Uterus (tissue), 4 donors: ENCODE measurements around the gene HSPA1L. TPM values are rescaled to one million over a fixed set of nuclear protein-coding genes. Genes with fewer than 3 reads are reported as not detected.

Experiments used
- DNase-seq, 2 donors: peaks; one replicate each; pipeline ENCODE4 v3.0.0-alpha.2; 2019 to 2020
- H3K27ac ChIP-seq, 2 donors: fragments of 200-600 bp; sonication (generic); 1 replicate in 1 of 2; 2 replicates in 1 of 2; pipeline ENCODE4 v1.5.1; 2016 to 2018
- H3K27me3 ChIP-seq, 2 donors: fragments of 200-600 bp; sonication (generic); one replicate each; pipeline ENCODE4 v1.5.1; 2018 to 2019; ENCODE audit warnings: control low read depth in 1 of 2
- H3K36me3 ChIP-seq, 2 donors: fragments of 200-600 bp; sonication (generic); one replicate each; pipeline ENCODE4 v1.5.1; 2019; ENCODE audit warnings: control low read depth in 1 of 2
- H3K4me1 ChIP-seq, 2 donors: fragments of 200-600 bp; sonication (generic); one replicate each; pipeline ENCODE4 v1.5.1; 2018 to 2019; ENCODE audit warnings: control low read depth in 1 of 2
- H3K4me3 ChIP-seq, 2 donors: fragments of 200-600 bp; sonication (generic); 1 replicate in 1 of 2; 2 replicates in 1 of 2; pipeline ENCODE4 v1.5.1; 2018 to 2019; ENCODE audit warnings: mild to moderate bottlenecking in 1 of 2
- H3K9me3 ChIP-seq, 2 donors: fragments of 200-600 bp; sonication (generic); one replicate each; pipeline ENCODE4 v1.5.1; 2019; ENCODE audit warnings: control low read depth in 1 of 2
- CTCF ChIP-seq, 4 experiments: fragments of 200-600 bp in 2 of 4; fragments of 450-650 bp in 2 of 4; sonication (generic) in 2 of 4; IDR thresholded peaks; one replicate each; pipeline ENCODE4 v1.5.1; 2016 to 2019; ENCODE audit warnings: antibody characterized with exemption in 4 of 4, mild to moderate bottlenecking in 2 of 4, moderate library complexity in 1 of 4
- POLR2A ChIP-seq, 2 donors: fragments of 450-650 bp; IDR thresholded peaks; one replicate each; pipeline ENCODE4 v1.6.1; 2016; ENCODE audit warnings: antibody characterized with exemption in 2 of 2, mild to moderate bottlenecking in 1 of 2, moderate library complexity in 1 of 2
- intact Hi-C: fragments of 100-400 bp; cut with DNase I; formaldehyde crosslinking; loops from one replicate; pipeline ENCODE4 v1.15.1; 2023; ENCODE audit warnings: low total_unique reads
- total RNA-seq, 4 donors: library from RNA; depleted of rRNA in 3 of 4; stranded (reverse); fragments of >200 nt in 3 of 4; gene quantifications; one replicate each; pipeline versions ENCODE4 v1.1.0 to v1.2.4, GENCODE V29; 2014 to 2023
- donor health status: DM: yes; HTN: yes; CAD: no.

HSPA1L gene
- total RNA-seq, 4 donors from 2014 or later, result 0.59 to 4.6 (median 2.3) TPM

DNA sequence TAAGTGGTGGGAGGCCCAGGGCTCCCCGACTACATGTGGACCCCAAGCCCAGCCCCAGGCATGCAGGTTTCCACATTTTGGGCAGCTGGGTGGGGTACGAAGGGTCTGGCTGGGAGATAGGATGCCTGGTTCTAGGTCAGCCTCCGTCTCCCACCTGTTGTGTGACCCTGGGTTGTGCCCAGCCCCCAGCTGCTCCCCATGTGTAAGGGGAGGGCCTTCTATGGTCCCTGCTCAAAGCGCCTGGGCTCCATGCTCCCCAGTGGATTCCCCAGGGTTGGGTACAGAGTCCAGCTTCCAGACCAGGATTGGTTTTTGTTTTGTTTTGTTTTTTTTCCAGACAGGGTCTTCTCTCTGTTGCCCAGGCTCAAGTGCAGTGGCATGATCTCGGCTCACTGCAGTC lies 36.9 kb downstream of the HSPA1L start:
- TF ChIP-seq POLR2A (IDR thresholded peaks at IDR 0.05) (no peak), CTCF (IDR thresholded peaks at IDR 0.05) (no peak)
- Histone ChIP-seq H3K27me3 (no peaks in the 10 kb centered on the region), H3K4me1 (peaks cover 5 to 8% of the 10 kb centered on the region in 2 donors), H3K27ac (peak overlapping the region; percentile 84 to 88), H3K4me3 (no peak overlapping the region), H3K36me3 (no peaks in the 10 kb centered on the region), H3K9me3 (no peaks in the 10 kb centered on the region)
- DNase-seq, result no peak
- intact Hi-C loops, result no loop called here

DNA sequence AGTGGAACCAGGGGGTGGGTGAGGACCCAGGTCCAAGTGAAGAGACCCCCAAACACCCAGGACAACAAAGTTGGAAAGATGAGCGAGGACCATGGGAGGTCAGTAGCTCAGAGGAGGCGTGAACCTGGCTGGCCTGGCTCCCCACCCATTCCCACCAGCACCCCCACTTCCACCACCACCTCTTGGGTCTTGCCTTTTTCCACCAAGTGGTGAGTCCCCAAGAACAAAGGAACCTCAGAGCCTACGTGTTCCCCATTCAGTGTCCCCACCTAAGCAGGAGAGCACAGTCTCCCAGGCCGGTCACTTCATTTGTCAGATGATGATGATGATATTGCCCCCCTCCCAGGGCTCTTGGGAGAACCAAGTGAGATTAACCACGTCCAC lies 37.4 kb downstream of the HSPA1L start:
- Histone ChIP-seq H3K9me3 (no peaks in the 10 kb centered on the region), H3K36me3 (no peaks in the 10 kb centered on the region), H3K27me3 (no peaks in the 10 kb centered on the region), H3K27ac (peak overlapping the region; percentile 84 to 88), H3K4me3 (no peak overlapping the region), H3K4me1 (peaks cover 5 to 8% of the 10 kb centered on the region in 2 donors)
- intact Hi-C loops, result no loop called here
- DNase-seq, result no peak
- TF ChIP-seq POLR2A (IDR thresholded peaks at IDR 0.05) (no peak), CTCF (IDR thresholded peaks at IDR 0.05) (no peak)

GRCh38 chr6:31776989-31777666 lies 38.0 kb downstream of the HSPA1L start, which contains the start of gene VWA7:
Gene VWA7, minus strand, starts transcription at chr6:31777328. Its CDS starts 549 bp downstream, at chr6:31776779.
- Histone ChIP-seq H3K36me3 (no peaks in the 10 kb centered on the region), H3K4me1 (peaks cover 5 to 8% of the 10 kb centered on the region in 2 donors), H3K9me3 (no peaks in the 10 kb centered on the region), H3K27me3 (no peaks in the 10 kb centered on the region), H3K4me3 (peak within 1 kb of the TSS in 1 of 2 donors; percentile 1), H3K27ac (peak within 1 kb of the TSS; percentile 84 to 88)
- peak; percentile 86 to 90 for DNase-seq
- TF ChIP-seq POLR2A (IDR thresholded peaks at IDR 0.05), result peak in 1 of 2 donors; percentile 43
- peak in 1 of 4 experiments; percentile 33 for TF ChIP-seq CTCF (IDR thresholded peaks at IDR 0.05)
- intact Hi-C loops, result no loop called here

DNA sequence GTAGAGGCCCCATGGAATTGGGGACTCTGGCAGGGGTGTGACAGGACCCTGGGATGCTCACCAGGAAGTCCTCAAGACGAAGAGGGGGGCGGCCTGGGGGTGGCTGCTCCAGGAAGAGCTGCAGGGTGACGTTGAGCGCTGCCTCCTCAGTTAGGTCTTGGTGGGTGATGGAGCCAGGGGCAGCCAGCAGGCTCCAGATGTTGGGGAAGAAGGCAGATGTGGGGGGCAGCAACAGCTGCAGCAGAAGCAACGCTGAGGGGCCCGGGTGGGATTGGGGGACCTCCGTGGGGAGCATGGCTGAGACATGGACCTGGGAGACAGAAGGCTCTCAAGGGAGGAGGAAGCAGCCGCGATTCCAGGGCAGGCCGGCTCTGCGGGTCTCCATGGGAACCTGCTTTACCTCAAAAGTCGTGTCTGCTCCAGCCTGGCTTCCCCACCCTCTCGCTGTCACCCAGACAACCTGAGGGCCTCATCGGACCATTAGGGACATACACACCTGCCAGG lies 38.5 kb downstream of the HSPA1L start:
- H3K4me1 ChIP-seq, result peaks cover 5 to 8% of the 10 kb centered on the region in 2 donors
- H3K27ac ChIP-seq, result peak overlapping the region; percentile 84 to 88
- H3K4me3 ChIP-seq, result peak overlapping the region in 1 of 2 donors; percentile 1
- DNase-seq, result no peak
- no peaks in the 10 kb centered on the region for H3K36me3 ChIP-seq
- no peaks in the 10 kb centered on the region for H3K9me3 ChIP-seq
- intact Hi-C loops, result no loop called here
- H3K27me3 ChIP-seq, result no peaks in the 10 kb centered on the region
- TF ChIP-seq POLR2A (IDR thresholded peaks at IDR 0.05), result no peak
- TF ChIP-seq CTCF (IDR thresholded peaks at IDR 0.05), result no peak
